HK-2 (cell line): ENCODE measurements around the gene GALNT1.

Source experiments
- DNase-seq: peaks from one replicate; pipeline ENCODE4 v3.0.0-alpha.2; 2018; ENCODE audit not compliant: unreplicated experiment

GALNT1 gene

DNA sequence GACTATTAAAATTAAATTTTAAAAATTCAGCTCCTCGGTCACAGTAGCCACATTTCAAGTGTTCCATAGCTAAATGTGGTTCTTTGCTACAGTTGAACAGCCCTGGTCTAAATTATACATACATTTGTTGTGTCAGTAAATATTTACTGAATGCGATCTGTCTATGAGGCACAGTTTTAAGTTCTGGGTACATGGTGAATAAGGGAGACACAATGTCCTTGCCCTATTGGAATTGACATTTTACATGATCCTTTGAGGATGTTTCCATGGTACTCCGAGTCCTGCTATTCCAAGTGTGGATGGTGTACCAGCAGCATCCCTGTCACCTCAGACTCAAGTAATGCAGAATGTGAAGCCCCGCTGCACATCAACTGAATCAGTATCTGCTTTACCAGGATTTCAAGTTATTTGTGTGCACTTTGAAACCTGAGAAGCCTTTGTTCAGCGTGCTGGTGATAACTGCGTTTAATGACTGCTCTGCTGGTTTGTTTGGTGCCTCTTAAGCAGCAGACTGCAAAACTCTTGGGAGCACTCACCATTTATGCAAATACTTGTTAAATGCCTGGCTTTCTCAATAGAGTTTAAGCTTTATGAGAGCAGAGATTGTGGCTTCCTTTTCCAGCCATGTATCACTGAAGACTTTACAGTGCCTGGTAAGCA is 1.5 kb downstream of the GALNT1 start:
- DNase-seq: no peak

DNA sequence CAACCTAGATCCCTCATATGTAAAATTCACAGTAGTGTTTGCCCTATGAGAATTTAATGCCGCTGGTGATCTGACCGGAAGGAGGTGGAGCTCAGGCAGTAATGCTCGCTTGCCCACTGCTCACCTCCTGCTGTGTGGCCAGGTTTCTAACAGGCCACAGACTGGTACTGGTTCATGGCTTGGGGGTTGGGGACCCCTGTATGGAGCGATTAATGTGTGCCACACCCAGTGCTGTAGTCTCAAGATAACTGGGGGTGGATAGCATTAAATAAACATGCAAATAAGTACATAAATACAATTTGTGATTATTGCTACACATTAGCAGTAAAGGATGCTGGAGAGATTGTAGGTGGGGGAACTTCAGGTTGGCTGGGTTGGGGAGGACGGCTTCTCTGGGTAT is 3.2 kb downstream of the GALNT1 start:
- no peak for DNase-seq

DNA sequence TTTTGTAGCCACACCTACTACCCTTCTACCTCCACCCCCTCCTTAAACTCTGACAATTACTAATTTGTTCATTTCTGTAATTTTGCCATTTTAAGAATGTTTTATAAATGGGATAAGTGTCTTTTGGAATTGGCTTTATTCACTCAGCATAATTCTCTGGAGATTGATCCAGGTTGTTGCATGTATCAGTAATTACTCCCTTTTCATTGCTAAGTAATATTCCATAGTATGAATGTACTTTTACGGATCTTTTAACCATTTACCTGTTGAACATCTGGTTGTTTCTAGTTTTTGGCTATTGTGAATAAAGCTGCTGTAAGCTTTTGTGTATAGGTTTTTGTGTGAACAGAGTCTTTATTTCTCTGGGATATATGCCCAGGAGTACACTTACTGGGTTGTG is 4.1 kb downstream of the GALNT1 start:
- DNase-seq: no peak

DNA sequence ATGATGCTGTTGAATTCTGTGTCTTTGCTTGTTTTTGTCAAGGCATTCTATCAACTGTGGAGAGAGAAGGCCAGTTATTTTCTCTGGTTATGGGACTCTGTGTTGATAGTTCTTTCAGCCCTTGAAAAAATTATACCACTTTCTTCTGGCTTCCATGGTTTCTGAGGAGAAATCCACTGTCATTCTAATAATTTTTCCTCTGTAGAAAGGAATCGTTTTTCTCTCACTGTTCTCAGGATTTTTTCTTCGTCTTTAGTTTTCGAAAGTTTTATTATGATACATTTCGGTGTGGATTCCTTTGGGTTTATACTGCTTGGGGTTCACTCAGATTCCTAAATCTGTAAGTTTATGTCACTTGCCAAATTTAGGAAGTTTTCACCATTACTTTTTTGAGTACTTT is 6.6 kb downstream of the GALNT1 start:
- DNase-seq: no peak

DNA sequence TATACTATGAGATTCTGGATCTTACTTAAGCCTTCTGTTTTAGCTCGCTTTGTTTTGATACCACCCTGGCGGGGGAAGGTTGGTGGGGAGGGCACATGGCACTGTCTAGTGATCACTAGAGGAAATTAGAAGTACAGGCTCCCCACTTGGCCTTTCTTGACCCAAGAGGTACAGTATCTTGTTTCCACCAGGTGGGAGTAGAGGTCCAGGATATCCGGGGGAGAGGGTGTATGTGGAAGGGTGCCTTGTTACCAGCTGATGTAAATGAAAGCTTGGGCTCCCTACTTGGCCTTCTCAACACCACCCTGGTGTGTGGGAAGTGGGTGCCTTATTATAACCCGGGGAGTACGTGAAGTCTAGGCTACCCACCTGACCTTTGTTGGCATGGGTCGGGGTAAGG is 7.5 kb downstream of the GALNT1 start:
- no peak for DNase-seq

DNA sequence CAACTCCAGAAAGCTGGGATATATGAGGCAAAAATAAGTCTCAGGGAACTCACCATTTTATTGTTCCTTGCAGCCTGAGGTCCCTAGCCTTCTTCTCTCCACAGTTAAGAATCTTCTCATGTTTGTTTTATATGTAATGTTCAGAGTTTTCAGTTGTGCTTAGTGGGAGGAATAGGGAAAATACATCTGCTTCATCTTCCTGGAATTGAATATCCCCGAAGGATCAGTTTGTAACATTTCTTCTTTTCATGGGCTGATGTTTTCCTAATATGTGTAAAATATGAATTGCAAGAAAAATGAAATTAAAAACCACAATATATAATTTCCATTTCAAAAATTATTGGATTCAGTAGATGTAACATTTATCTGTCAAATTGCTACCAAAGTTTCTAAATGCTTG is 8.0 kb downstream of the GALNT1 start:
- DNase-seq: no peak

DNA sequence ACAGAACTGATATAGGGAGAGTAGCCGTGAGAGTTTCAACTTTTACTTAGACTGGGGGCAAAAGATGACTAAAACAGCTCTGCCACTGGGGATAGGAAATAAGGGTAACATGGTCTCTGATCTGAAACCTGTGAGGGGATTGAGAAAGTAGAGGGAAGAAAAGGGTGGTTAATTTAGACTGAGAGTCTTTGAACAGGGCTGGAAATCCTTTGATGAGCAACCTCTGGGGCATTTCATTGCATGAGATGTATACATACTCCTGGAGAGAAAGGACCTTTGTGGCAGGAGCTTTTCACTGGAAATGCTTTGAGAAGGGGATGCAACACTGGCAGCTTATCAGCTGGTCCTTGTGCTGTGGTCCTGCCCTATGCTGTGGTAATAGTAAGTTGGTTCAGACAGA is 9.4 kb downstream of the GALNT1 start:
- DNase-seq: no peak

DNA sequence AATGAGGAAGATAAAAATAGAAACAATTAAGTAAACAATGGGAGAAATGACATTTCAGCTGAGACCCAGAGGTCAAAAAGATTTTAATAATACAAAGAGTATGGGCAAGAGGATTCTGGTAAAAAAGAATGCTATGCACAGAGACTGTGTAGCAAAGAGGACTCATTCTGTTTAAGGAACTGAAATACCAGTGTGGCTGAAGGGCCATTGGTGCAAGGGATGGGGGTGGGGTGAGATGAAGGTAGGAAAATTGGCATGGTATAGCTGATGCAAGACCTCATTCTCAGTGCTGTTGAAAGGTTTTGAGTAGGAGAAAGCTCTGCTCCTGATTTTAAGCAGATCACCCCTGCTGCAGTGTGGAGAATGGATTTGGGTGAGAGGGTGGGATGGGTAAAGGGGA is 10.8 kb downstream of the GALNT1 start:
- no peak for DNase-seq

DNA sequence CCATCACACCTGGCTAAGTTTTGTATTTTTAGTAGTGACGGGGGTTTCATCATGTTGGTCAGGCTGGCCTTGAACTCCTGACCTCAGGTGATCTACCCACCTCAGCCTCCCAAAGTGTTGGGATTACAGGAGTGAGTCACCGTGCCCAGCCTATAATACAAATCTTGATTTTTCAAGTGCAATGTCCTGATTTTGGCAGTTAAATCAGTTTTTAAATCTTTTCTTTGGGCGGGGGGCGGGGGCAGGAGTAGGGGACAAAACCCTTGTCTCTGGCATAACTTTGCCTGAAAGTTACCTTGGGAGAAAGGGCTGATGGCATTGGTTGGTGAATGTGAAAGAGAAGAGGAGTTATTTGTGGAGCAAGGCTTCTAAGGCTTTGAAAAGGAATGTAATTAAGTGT is 12.3 kb downstream of the GALNT1 start:
- no peak for DNase-seq

DNA sequence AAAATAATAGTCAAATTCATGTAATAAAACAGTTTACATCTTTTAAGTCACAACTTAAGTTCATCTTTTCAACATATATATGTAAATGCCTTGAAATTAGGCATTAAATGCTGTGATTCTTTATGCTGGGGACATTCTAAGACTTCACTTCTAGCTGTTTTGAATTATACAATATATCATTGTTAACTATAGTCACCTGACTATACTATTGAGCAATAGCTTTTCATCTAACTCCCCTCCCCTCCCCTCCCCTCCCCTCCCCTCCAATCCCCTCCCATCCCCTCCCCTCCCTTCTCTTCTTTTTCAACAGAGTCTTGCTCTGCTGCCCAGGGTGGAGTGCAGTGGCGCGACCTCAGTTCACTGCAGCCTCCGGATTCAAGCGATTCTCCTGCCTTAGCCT is 16.2 kb downstream of the GALNT1 start:
- no peak for DNase-seq

DNA sequence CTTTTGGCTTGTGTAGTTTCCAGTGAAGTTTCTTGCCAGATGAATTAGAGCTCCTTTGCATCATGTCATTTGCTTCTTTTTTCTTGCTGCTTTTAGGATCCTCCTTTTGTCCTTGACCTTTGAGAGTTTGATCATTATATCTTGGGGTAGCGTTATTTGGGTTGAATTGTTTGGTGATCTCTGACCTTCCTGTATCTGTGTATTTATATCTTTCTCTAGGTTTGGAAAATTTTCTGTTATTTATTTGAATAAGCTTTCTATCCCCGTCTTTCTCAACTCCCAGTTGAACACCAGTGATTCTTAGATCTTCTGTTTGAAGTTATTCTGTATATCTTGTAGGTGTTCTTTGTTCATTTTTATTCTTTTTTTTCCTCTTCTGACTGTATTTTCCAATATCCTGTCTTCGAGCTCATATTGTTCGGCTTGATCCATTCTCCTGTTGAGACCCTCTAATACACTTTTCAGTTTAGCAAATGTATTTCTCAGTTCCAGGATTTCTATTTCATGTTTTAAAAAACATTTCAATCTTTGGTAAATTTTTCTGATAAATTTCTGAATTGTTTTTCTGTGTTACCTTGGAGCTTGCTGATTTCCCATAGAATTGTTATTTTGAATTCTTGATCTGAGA is 20.8 kb downstream of the GALNT1 start:
- no peak for DNase-seq

DNA sequence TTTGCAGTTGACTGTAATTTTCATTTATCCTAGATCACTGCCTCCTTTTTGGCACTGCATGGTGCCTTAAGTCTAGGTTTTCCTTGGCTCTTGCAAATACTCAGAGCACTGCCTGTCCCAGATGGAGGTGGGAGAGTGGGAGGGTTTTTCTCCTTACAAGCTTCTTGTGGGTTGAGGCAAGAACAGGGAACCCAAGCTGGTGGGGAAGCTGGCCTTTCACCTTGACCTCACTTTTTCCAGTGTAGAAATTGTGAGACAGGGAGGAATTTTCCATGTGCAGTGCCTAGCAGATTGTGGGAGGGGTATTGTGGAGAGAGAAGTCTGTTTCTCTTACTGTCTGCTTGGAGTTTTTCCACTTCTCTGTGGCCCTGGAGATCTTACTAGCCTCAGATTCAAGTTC is 21.5 kb downstream of the GALNT1 start:
- no peak for DNase-seq

DNA sequence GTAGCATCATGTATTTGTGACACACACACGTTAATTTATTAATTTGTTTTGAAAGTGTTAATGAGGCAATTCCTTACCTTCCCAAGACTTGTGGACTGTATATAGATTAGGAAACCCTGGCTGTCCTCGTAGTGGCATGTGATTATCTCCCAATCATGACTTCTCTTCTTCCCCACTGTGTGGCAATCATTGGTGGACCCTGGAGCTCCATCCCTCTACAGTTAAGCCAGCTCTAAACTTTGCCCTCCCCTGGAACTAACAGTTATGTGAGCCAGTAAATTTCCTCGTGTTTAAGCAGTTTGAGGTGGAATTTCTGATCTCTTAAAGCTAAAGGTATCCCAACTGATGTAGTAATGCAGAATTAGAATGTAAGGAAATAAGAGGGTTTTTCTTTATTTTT is 22.0 kb downstream of the GALNT1 start:
- no peak for DNase-seq

DNA sequence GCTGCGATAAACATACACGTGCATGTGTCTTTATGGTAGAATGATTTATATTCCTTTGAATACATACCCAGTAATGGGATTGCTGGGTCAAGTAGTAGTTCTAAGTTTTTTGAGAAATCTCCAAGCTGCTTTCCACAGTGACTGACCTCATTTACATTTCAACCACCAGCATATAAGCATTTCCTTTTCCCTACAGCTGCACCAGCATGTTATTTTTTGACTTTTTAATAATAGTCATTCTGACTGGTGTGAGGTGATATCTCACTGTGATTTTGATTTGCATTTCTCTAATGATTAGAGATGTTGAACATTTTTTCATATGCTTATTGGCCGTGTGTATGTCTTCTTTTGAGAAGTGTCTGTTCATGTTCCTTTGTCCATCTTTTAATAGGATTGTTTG is 22.8 kb downstream of the GALNT1 start:
- DNase-seq: no peak

DNA sequence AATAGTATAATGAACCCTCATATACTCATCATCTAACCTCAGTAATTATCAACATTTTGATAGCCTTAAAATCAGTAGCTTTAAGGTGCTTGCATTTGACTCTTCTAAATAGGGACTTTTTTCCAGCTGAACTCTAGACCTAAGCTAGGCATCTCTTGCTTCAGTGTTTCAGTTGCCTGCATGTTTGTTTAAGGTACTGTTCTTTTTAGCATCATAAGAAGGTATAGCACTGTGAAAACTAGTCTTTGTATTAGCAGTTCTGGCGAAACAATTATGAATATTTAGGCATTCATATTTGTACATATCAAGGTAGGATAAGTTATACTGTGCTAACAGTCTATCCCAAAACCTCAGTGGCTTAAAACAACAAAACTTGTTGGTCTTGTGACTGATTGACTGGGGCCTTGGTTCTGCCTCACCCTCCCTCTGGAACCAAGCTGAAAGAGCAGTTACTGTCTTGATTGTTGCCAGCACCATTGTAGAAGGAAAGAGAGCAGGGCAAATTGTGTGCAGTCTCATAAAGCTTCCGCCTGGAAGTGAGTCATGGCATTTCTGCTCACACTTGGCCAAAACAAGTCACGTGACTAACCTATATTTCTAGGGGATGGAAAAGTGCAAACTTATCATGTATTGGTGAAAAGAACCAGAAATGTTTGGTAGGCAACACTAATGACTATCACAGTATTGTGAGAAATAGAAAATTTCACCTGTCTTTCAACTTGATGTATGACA is 24.3 kb downstream of the GALNT1 start:
- DNase-seq: no peak

DNA sequence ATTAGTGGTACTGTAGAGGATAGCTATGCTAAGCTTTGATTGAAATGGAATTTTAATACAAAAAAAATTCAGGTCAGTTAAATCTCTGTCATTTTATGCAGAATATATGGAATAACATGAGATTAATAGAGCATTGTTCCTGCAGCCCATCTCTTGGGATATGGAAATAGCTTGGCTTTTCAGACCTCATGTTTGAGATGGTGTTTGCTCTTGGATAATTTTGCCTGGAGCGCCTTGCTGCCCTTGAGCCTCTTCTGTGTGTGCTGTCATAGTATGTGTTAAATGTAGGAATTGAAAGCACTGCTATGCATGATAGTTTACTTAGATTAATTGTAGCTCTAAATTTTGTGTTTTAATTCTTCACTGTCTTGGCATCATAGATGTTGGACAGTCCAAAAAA is 27.7 kb downstream of the GALNT1 start:
- no peak for DNase-seq

DNA sequence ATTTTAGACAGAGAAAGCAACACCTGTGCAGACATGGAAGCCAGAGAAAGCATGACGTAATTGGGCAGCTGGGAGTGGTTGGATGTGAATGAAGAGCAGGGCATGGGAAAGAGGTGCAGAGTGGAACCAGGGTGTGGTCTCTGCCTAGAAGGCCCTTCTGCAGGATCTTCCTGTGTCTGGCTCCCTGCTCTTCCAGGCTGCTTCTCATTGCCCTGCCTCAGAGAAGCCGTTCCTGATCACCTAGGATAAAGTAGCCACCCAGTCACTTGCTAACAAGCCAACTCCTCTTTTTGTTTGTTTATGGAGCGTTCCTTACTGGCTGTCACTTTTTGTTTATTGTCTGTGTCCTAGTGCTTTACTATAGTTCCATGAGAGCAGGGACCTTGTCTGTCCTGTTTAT is 28.5 kb downstream of the GALNT1 start:
- no peak for DNase-seq

DNA sequence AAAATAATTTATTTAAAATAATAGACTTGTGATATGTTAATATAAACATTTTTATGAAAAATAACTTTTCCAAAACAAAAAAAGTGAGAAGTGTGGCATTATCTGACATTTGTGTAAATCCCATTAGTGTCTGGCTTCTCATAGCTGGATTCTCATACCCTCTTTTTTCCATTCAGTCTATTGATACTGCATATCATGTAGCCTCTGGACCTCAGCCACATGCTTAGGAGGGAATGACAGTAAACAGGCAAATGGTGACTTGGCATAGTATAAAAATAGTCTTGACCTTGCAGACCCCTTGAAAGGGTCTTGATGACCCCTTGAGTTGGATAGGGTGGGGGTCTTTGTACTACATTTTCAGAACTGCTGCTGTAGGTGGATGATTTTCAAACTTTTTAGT is 29.2 kb downstream of the GALNT1 start:
- DNase-seq: no peak

DNA sequence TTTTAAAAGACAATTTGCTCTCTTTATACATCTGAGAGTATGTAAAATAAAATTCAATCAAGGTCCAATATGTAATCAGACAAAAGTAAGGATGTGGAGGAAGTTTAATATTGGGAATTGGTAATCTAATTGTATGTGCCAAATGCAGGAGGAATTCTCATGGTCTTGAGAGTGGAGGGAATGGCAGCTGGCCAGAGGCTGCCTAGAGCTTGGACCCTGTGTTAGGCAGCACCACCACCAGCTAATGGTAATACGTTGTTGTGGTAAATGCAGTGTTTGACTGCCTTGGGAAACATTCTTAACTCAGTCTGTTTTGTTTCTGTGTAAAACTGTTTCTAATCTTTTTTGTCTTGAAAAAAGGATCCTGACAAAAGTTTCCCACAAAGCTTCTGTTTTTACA is 30.0 kb downstream of the GALNT1 start:
- DNase-seq: no peak

DNA sequence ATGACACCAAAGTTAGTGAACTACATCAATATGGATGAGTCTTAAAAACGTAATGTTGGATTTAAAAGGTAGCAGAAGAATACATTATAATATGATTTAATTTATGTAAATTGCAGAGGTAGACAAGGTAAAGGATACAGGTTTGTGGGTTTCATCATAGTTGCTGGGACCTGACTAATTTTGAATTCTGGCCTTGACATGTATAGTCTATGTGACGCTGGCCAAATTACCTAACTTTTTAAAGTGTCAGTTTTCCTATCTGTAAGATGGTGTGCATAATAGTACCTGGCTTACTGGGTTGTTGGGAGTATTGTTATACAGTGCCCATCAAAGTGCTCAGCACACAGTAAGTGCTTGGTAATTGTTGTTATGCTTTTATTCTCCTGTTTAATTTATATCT is 34.5 kb downstream of the GALNT1 start:
- DNase-seq: no peak

DNA sequence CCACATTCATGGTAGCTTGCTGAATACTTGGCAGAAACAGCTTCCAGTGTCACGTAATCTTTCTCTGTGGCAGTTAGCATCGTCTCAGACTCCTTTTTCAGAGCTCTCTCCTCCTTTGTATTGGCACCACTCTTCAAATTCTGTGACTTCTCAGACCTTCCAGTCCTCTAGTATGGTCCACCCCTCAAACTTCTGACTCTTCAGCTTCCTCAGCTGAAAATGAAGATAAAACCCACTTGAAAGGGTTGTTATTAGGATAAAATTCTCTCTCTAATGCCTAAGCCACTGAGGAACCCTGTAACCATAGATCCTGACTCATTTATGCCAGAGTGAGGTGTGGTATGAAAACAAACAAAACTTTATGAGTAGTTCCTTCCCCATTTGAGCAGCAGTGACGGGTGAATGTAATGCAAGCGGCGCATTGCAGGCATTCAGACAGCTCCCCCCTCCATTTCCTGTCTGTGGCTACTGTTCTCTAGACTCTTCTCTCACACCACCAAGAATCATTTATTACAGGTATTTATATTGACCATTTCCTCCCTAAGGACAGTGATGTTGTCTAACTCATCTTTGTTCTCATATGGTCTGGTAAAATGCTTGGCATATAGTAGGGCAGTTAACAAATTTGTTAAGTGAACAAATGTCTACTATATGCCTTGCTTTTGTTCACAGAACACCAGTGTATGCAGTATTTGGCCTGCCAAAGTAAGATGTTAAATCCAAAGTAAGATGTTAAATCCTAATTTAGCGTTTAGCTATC is 35.3 kb downstream of the GALNT1 start:
- DNase-seq: peak; percentile 17

DNA sequence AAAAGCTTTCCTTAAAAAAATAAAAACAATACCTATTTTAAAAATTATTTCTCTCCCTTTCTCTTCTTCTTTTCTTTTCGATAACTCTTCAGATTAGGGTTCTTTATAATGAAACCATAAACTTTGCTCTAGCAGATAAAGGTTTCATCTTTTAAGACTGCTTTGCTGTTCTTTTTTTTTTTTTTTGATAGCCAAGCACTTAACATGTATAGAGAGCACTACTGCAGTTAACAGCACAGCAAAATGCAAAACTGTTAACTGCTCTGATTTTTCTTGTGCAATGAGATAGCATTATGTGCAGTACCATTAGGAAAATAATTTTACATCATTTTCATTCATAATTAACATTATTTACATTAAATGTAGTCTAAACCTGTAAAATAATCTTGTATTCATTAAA is 36.3 kb downstream of the GALNT1 start:
- DNase-seq: no peak

DNA sequence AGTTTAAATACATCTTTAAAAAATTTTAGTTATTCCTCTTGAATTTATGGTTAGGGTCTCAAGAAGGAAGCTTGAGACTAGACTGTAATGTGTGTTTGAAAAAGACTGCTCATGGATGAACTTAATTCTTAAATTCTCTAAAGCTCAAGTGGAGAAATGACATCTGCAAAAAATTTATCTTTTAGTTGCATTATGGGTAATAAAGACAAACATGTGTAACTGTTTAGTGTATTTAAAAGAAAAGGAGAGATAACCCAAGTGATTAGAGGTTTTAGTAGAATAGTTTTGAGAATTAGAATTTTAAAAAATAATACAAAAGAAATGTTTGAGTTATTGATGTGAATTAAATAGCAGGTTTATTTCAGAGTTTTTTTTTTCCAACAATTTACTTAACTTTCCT is 36.7 kb downstream of the GALNT1 start:
- no peak for DNase-seq
